GM21360 (cell line): ENCODE results near the gene BAX.

ENCODE experiments used
- ATAC-seq: cut with Tn5 transposase; IDR thresholded peaks from one replicate; pipeline ENCODE4 v1.9.1; 2021; ENCODE audit warnings: mild to moderate bottlenecking, moderate library complexity; ENCODE audit not compliant: unreplicated experiment

BAX gene

GRCh38 chr19:48928164-48929025 is 26.3 kb upstream of the BAX start:
- no peak for ATAC-seq

- no peak for ATAC-seq
Observed at GRCh38 chr19:48933382-48933932, 21.2 kb upstream of the BAX start, which contains the start of gene DHDH. Gene DHDH, plus strand, starts transcription at chr19:48933699. Its CDS starts 23 bp downstream, at chr19:48933722.

- ATAC-seq, result no peak
Observed at GRCh38 chr19:48934837-48935236, 19.8 kb upstream of the BAX start.

- no peak for ATAC-seq
Observed at GRCh38 chr19:48935864-48936263, 18.8 kb upstream of the BAX start.

GRCh38 chr19:48938256-48938655 is 16.4 kb upstream of the BAX start:
- ATAC-seq, result no peak

GRCh38 chr19:48940902-48941301 is 13.8 kb upstream of the BAX start:
- no peak for ATAC-seq

GRCh38 chr19:48943081-48943480 is 11.6 kb upstream of the BAX start:
- ATAC-seq, result no peak

GRCh38 chr19:48945415-48945814 is 9.3 kb upstream of the BAX start:
- no peak for ATAC-seq

GRCh38 chr19:48945817-48946216 is 8.9 kb upstream of the BAX start:
- ATAC-seq, result no peak

GRCh38 chr19:48946463-48947257 is 8.0 kb upstream of the BAX start:
- no peak for ATAC-seq

- ATAC-seq, result no peak
Observed at GRCh38 chr19:48947258-48947542, 7.5 kb upstream of the BAX start.

GRCh38 chr19:48950159-48950558 is 4.5 kb upstream of the BAX start:
- ATAC-seq, result no peak

- ATAC-seq, result no peak
Observed at GRCh38 chr19:48950830-48951519, 3.7 kb upstream of the BAX start.

GRCh38 chr19:48953141-48953540 is 1.5 kb upstream of the BAX start:
- ATAC-seq, result no peak

GRCh38 chr19:48953990-48954594 is 583 bp upstream of the BAX start:
- ATAC-seq, result no peak

- ATAC-seq, result no peak
Observed at GRCh38 chr19:48955308-48955958, 758 bp downstream of the BAX start.

- no peak for ATAC-seq
Observed at GRCh38 chr19:48958006-48958405, 3.3 kb downstream of the BAX start.

- ATAC-seq, result no peak
Observed at GRCh38 chr19:48959341-48960239, 4.9 kb downstream of the BAX start.

- no peak for ATAC-seq
Observed at GRCh38 chr19:48961051-48961649, 6.5 kb downstream of the BAX start.
